Gastrocnemius medialis (tissue), 4 donors: ENCODE data around the gene ZNF500. TPM values are rescaled to one million over a fixed set of nuclear protein-coding genes. Genes with fewer than 3 reads are reported as not detected.

Experiments
- ATAC-seq, 2 donors: fragments of 150-250 bp; one replicate each; pipeline ENCODE4 v1.9.1; 2016
- DNase-seq, 2 donors: peaks; one replicate each; pipeline ENCODE4 v3.0.0-alpha.2; 2019
- H3K27ac ChIP-seq, 4 donors: fragments of 200-600 bp; sonication (generic); 1 replicate in 1 of 4; 2 replicates in 3 of 4; pipeline ENCODE4 v1.5.1; 2016 to 2018; ENCODE audit warnings: mild to moderate bottlenecking in 2 of 4, moderate library complexity in 1 of 4
- H3K27me3 ChIP-seq, 3 donors: fragments of 200-600 bp; sonication (generic) in 2 of 3; 1 replicate in 1 of 3; 2 replicates in 2 of 3; pipeline versions ENCODE4 v1.5.1 to v1.6.0; 2016 to 2019; ENCODE audit warnings: mild to moderate bottlenecking in 1 of 3, moderate library complexity in 1 of 3
- H3K36me3 ChIP-seq, 2 donors: fragments of 200-600 bp; sonication (generic) in 1 of 2; one replicate each; pipeline ENCODE4 v1.5.1; 2017 to 2018
- H3K4me1 ChIP-seq, 2 donors: fragments of 200-600 bp; sonication (generic) in 1 of 2; one replicate each; pipeline ENCODE4 v1.5.1; 2016 to 2017; ENCODE audit warnings: mild to moderate bottlenecking in 2 of 2
- H3K4me3 ChIP-seq, 4 donors: fragments of 200-600 bp; sonication (generic) in 3 of 4; 1 replicate in 1 of 4; 2 replicates in 3 of 4; pipeline ENCODE4 v1.5.1; 2016 to 2019; ENCODE audit warnings: mild to moderate bottlenecking in 2 of 4
- H3K9me3 ChIP-seq, 3 donors: fragments of 200-600 bp; sonication (generic) in 2 of 3; 1 replicate in 1 of 3; 2 replicates in 2 of 3; pipeline ENCODE4 v1.5.1; 2016 to 2019
- POLR2A ChIP-seq, 2 donors: fragments of 450-650 bp; IDR thresholded peaks; one replicate each; pipeline ENCODE4 v1.6.1; 2017; ENCODE audit warnings: antibody characterized with exemption in 2 of 2, mild to moderate bottlenecking in 2 of 2, moderate library complexity in 2 of 2
- in situ Hi-C, 4 donors: fragments of 200-750 bp; cut with MboI; loops; one replicate each; pipeline versions ENCODE4 v1.15.0 to v1.8.0; 2017; ENCODE audit warnings: low sequenced_read_pairs in 4 of 4
- intact Hi-C: fragments of 100-400 bp; cut with DNase I; formaldehyde crosslinking; loops from one replicate; pipeline ENCODE4 v1.15.1; 2023; ENCODE audit warnings: low total_unique reads
- total RNA-seq, 4 donors: library from RNA; depleted of rRNA; stranded (reverse); fragments of >200 nt; gene quantifications; one replicate each; pipeline versions ENCODE4 v1.1.0 to v1.2.3, GENCODE V29; 2016
- TF ChIP-seq, protein P1 (sequence below), 5 experiments: fragments of 450-650 bp in 3 of 5; fragments of 200-600 bp in 2 of 5; sonication (generic) in 2 of 5; IDR thresholded peaks in 4 of 5; conservative IDR thresholded peaks in 1 of 5; 1 replicate in 4 of 5; 2 replicates in 1 of 5; pipeline ENCODE4 v1.5.1; 2016 to 2019; ENCODE audit warnings: antibody characterized with exemption in 5 of 5, mild to moderate bottlenecking in 3 of 5, moderate library complexity in 3 of 5

ZNF500 gene
- total RNA-seq, 4 donors from 2014 or later = 6.3 to 7.3 (median 6.9) TPM

DNA sequence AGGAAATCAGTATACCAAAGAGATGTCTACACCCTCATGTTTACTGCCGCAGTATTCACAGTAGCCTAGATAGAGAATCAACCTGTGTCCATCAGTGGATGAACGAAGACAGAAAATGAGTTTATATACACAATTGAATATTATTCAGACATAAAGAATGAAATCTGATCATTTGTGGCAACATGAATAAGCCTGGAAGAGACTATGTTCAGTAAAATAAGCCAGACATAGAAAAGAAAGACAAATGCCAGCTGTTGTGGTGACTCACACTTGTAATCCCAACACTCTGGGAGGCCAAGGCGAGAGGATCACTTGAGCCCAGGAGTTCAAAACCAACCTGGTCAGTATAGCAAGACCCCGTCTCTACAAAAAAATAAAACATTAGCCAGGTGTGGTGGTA is 57.5 kb downstream of the ZNF500 start:
- Histone ChIP-seq H3K36me3 (peaks cover 0 to 38% of the 10 kb centered on the region in 2 donors), H3K4me3 (no peak overlapping the region), H3K9me3 (no peaks in the 10 kb centered on the region), H3K27ac (no peak overlapping the region), H3K4me1 (no peaks in the 10 kb centered on the region), H3K27me3 (no peaks in the 10 kb centered on the region)
- TF ChIP-seq, protein P1, sequence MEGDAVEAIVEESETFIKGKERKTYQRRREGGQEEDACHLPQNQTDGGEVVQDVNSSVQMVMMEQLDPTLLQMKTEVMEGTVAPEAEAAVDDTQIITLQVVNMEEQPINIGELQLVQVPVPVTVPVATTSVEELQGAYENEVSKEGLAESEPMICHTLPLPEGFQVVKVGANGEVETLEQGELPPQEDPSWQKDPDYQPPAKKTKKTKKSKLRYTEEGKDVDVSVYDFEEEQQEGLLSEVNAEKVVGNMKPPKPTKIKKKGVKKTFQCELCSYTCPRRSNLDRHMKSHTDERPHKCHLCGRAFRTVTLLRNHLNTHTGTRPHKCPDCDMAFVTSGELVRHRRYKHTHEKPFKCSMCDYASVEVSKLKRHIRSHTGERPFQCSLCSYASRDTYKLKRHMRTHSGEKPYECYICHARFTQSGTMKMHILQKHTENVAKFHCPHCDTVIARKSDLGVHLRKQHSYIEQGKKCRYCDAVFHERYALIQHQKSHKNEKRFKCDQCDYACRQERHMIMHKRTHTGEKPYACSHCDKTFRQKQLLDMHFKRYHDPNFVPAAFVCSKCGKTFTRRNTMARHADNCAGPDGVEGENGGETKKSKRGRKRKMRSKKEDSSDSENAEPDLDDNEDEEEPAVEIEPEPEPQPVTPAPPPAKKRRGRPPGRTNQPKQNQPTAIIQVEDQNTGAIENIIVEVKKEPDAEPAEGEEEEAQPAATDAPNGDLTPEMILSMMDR (IDR thresholded peaks at IDR 0.05 in 4 of 5, conservative IDR thresholded peaks at IDR 0.05 in 1 of 5) = no peak
- no peak for TF ChIP-seq POLR2A (IDR thresholded peaks at IDR 0.05)
- intact Hi-C loops (no loop called here), in situ Hi-C loops (no loop called here)
- no peak for DNase-seq
- ATAC-seq = no peak

GRCh38 chr16:4706871-4707270 is 60.1 kb downstream of the ZNF500 start:
- Histone ChIP-seq H3K9me3 (no peaks in the 10 kb centered on the region), H3K36me3 (peaks cover 0 to 26% of the 10 kb centered on the region in 2 donors), H3K27me3 (no peaks in the 10 kb centered on the region), H3K27ac (no peak overlapping the region), H3K4me3 (no peak overlapping the region), H3K4me1 (no peaks in the 10 kb centered on the region)
- TF ChIP-seq, protein P1 (IDR thresholded peaks at IDR 0.05 in 4 of 5, conservative IDR thresholded peaks at IDR 0.05 in 1 of 5) = no peak
- no peak for TF ChIP-seq POLR2A (IDR thresholded peaks at IDR 0.05)
- no peak for ATAC-seq
- in situ Hi-C loops = no loop called here
- DNase-seq = no peak
- intact Hi-C loops = no loop called here

DNA sequence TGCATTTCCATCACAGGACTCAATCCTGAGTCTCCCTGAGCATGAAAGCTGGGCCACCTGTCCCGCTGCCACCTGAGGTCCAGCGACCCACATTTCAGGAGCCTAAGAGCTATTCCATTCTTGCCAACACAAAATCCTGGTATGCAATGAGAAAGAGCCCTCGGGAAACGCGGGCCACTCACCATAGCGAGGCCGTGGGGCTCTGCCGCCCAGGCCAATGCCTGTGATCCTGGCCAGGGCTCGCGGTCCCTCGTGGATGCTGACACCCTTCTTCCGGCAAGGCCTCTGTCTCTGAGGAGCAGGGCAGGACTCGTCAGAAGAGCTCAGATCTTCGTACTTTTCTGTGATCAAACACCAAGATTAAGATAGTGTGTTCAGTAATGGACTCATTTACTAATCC is 62.0 kb downstream of the ZNF500 start:
- no peak for ATAC-seq
- Histone ChIP-seq H3K27me3 (no peaks in the 10 kb centered on the region), H3K4me3 (no peak overlapping the region), H3K4me1 (no peaks in the 10 kb centered on the region), H3K36me3 (peaks cover 0 to 39% of the 10 kb centered on the region in 2 donors), H3K9me3 (no peaks in the 10 kb centered on the region), H3K27ac (no peak overlapping the region)
- in situ Hi-C loops (no loop called here), intact Hi-C loops (no loop called here)
- TF ChIP-seq POLR2A (IDR thresholded peaks at IDR 0.05) = no peak
- TF ChIP-seq, protein P1 (IDR thresholded peaks at IDR 0.05 in 4 of 5, conservative IDR thresholded peaks at IDR 0.05 in 1 of 5) = no peak
- DNase-seq = no peak

DNA sequence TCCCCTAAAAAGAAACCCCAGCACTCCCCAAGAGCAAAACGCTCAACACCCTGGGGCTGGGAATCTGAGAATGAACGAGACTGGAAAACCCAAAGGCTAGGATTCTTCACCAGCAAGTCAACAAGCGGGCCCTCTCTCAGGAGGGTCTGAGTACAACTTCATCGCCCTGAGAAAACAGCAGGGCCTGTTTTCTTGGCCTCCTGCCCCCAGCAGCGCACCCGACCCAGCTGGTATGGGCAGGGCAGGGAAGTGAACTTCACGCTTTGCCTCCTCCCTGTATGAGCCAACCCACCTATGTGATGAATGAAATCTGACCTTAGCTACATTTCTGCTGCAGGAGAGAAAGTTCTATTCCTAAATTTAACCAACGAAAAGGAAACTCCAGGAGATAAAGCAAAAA is 62.5 kb downstream of the ZNF500 start:
- H3K4me1 ChIP-seq = no peaks in the 10 kb centered on the region
- no peak for DNase-seq

More for the DNA sequence above, 62.5 kb downstream of the ZNF500 start:
- Histone ChIP-seq H3K36me3 (peaks cover 0 to 43% of the 10 kb centered on the region in 2 donors), H3K4me3 (no peak overlapping the region), H3K27ac (no peak overlapping the region), H3K27me3 (no peaks in the 10 kb centered on the region), H3K9me3 (no peaks in the 10 kb centered on the region)
- in situ Hi-C loops = no loop called here
- intact Hi-C loops = no loop called here
- TF ChIP-seq, protein P1 (IDR thresholded peaks at IDR 0.05 in 4 of 5, conservative IDR thresholded peaks at IDR 0.05 in 1 of 5) = no peak
- no peak for TF ChIP-seq POLR2A (IDR thresholded peaks at IDR 0.05)
- ATAC-seq = no peak
